Coronary artery (tissue), 2 donors: ENCODE results near the gene NACAD.

Experiments used
- DNase-seq: peaks from one replicate; pipeline ENCODE4 v3.0.0-alpha.2; 2017; ENCODE audit warnings: low spot score
- H3K27ac ChIP-seq, 2 donors: fragments of 200-600 bp; sonication (generic); one replicate each; pipeline ENCODE4 v1.5.1; 2016 to 2019
- H3K4me3 ChIP-seq: fragments of 200-600 bp; sonication (generic); 2 replicates; pipeline ENCODE4 v1.5.1; 2016; ENCODE audit warnings: mild to moderate bottlenecking, moderate library complexity
- TF ChIP-seq, protein P1 (sequence below): fragments of 200-600 bp; sonication (generic); IDR thresholded peaks from one replicate; pipeline ENCODE4 v1.5.1; 2019; ENCODE audit warnings: antibody characterized with exemption

NACAD gene

GRCh38 chr7:45130910-45131309, 42.1 kb upstream of the NACAD start:
- no peak overlapping the region for H3K4me3 ChIP-seq
- TF ChIP-seq, protein P1, sequence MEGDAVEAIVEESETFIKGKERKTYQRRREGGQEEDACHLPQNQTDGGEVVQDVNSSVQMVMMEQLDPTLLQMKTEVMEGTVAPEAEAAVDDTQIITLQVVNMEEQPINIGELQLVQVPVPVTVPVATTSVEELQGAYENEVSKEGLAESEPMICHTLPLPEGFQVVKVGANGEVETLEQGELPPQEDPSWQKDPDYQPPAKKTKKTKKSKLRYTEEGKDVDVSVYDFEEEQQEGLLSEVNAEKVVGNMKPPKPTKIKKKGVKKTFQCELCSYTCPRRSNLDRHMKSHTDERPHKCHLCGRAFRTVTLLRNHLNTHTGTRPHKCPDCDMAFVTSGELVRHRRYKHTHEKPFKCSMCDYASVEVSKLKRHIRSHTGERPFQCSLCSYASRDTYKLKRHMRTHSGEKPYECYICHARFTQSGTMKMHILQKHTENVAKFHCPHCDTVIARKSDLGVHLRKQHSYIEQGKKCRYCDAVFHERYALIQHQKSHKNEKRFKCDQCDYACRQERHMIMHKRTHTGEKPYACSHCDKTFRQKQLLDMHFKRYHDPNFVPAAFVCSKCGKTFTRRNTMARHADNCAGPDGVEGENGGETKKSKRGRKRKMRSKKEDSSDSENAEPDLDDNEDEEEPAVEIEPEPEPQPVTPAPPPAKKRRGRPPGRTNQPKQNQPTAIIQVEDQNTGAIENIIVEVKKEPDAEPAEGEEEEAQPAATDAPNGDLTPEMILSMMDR, result no peak
- no peak overlapping the region for H3K27ac ChIP-seq
- no peak for DNase-seq

GRCh38 chr7:45129906-45130305, 41.1 kb upstream of the NACAD start:
- Histone ChIP-seq H3K27ac (no peak overlapping the region), H3K4me3 (no peak overlapping the region)
- TF ChIP-seq, protein P1, result no peak
- DNase-seq, result no peak

DNA sequence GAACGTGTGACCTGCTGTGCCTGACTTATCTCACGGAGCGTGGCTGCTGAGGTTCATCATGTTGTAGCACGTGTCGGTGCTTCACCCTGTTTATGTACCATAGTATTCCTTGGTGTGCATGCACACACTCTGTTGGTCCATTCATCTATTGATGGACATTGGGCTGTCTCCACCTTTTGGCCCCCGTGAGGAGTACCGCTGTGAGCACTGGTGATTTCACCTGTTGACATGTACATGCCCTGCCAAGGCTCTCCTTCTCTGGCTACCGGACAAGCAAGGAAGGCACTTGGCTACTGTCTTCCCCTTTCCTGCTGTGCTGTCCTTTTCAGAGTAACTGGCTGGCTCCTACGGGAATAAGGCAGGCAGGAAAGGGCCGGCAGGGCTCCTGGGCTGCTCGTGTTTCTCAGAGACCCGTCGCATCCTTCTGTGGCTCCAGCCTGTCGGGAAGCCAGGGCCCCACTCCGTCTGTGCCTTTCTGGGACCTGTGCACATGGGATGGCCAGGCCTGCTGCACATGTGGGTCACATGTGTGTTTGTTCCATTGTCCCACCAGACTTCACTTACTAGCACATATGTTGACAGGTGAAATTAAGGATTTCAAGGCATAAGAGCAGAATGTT, 40.5 kb upstream of the NACAD start:
- TF ChIP-seq, protein P1, result no peak
- no peak for DNase-seq
- Histone ChIP-seq H3K4me3 (no peak overlapping the region), H3K27ac (no peak overlapping the region)

DNA sequence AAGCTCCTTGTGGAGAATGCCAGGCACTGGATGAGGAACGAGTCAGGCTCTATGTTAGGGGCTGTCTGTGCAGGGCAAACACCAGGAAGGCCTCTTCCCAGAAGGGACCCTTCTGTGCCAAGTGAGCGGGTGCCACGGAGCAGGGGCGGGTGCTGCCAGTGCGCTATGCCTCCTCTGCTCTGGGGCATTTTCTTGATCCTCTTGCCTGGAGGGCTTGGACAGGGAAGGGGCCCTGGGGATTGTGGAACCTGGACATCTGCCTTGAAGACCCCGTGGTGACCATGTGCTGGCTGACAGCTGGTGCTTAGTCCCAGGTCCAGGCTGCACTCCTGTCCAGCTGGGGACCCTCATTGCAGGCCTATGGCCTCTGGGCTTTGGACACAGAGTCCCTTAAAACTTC, 38.2 kb upstream of the NACAD start:
- no peak for DNase-seq
- TF ChIP-seq, protein P1, result no peak
- Histone ChIP-seq H3K4me3 (no peak overlapping the region), H3K27ac (no peak overlapping the region)

GRCh38 chr7:45126201-45126600, 37.4 kb upstream of the NACAD start:
- no peak for DNase-seq

GRCh38 chr7:45125193-45125904, 36.6 kb upstream of the NACAD start:
- TF ChIP-seq, protein P1, result no peak
- no peak overlapping the region for H3K27ac ChIP-seq
- DNase-seq, result no peak
- no peak overlapping the region for H3K4me3 ChIP-seq

More at GRCh38 chr7:45126201-45126600, 37.4 kb upstream of the NACAD start:
- Histone ChIP-seq H3K27ac (no peak overlapping the region), H3K4me3 (no peak overlapping the region)
- TF ChIP-seq, protein P1, result no peak
